SU-DHL-6 (cell line): ENCODE data around the gene NIPA2.

ENCODE experiments used
- H2AFZ ChIP-seq: fragments of 200-600 bp; sonication (generic); 2 replicates; pipeline ENCODE4 v1.6.1; 2014; ENCODE audit warnings: low read depth, mild to moderate bottlenecking, moderate library complexity, mixed read lengths, antibody characterized with exemption, low read length; ENCODE audit not compliant: severe bottlenecking
- H3F3A ChIP-seq: fragments of 200-600 bp; shearing (Covaris generic); 2 replicates; pipeline ENCODE4 v1.6.0; 2016; ENCODE audit warnings: antibody characterized with exemption, mild to moderate bottlenecking; ENCODE audit not compliant: insufficient read depth
- H3K27ac ChIP-seq: fragments of 200-600 bp; sonication (generic); 2 replicates; pipeline ENCODE4 v1.5.1; 2016; ENCODE audit warnings: low read depth, mild to moderate bottlenecking, low read length, moderate library complexity, mixed read lengths
- H3K27me3 ChIP-seq: fragments of 200-600 bp; sonication (generic), shearing (Covaris generic); 2 replicates; pipeline ENCODE4 v1.6.0; 2014; ENCODE audit warnings: mild to moderate bottlenecking, low read length
- H3K36me3 ChIP-seq: fragments of 200-600 bp; sonication (generic); 2 replicates; pipeline ENCODE4 v1.6.1; 2014; ENCODE audit warnings: mild to moderate bottlenecking, low read length, mixed read lengths
- H3K4me2 ChIP-seq: fragments of 300-600, 200-600 bp; shearing (Covaris generic), sonication (generic); 2 replicates; pipeline ENCODE4 v1.6.0; 2014; ENCODE audit warnings: low read length, low read depth, mild to moderate bottlenecking; ENCODE audit not compliant: poor library complexity, severe bottlenecking
- H3K4me3 ChIP-seq: fragments of 200-600 bp; sonication (generic); 2 replicates; pipeline ENCODE4 v1.5.1; 2014; ENCODE audit warnings: antibody characterized with exemption, low read length, mild to moderate bottlenecking, mixed read lengths; ENCODE audit not compliant: insufficient read depth, poor library complexity, severe bottlenecking
- H3K79me2 ChIP-seq: fragments of 200-600 bp; sonication (generic); 2 replicates; pipeline ENCODE4 v1.6.1; 2014; ENCODE audit warnings: mild to moderate bottlenecking, low read length, moderate library complexity; ENCODE audit not compliant: insufficient read depth
- H3K9ac ChIP-seq: fragments of 200-600 bp; sonication (generic); 2 replicates; pipeline ENCODE4 v1.7.0; 2014; ENCODE audit warnings: mild to moderate bottlenecking, low read length
- H3K9me2 ChIP-seq: fragments of 200-600 bp; sonication (generic); replicated peaks from 2 replicates; pipeline ENCODE4 v1.6.1; 2014; ENCODE audit warnings: low read length; ENCODE audit not compliant: insufficient read depth
- H3K9me3 ChIP-seq: fragments of 200-600 bp; sonication (generic); 2 replicates; pipeline ENCODE4 v1.6.1; 2014; ENCODE audit warnings: low read length, mixed read lengths; ENCODE audit not compliant: insufficient read depth
- H4K20me1 ChIP-seq: fragments of 200-600 bp; sonication (generic); 2 replicates; pipeline ENCODE4 v1.6.1; 2014; ENCODE audit warnings: low read depth, mild to moderate bottlenecking, antibody characterized with exemption, low read length, moderate library complexity, mixed read lengths
- EZH2phosphoT487 ChIP-seq: fragments of 200-600 bp; sonication (generic), shearing (Covaris generic); conservative IDR thresholded peaks from 2 replicates; pipeline ENCODE4 v1.6.1; 2018; ENCODE audit warnings: mild to moderate bottlenecking, antibody characterized with exemption, low read length, moderate library complexity, mixed read lengths
- TF ChIP-seq, protein P1 (sequence below): fragments of 200-600 bp; sonication (generic); IDR thresholded peaks from one replicate; pipeline ENCODE4 v1.5.1; 2017; ENCODE audit warnings: antibody characterized with exemption, mild to moderate bottlenecking, low read length, moderate library complexity; ENCODE audit not compliant: insufficient read depth, poor library complexity, severe bottlenecking

The NIPA2 gene

DNA sequence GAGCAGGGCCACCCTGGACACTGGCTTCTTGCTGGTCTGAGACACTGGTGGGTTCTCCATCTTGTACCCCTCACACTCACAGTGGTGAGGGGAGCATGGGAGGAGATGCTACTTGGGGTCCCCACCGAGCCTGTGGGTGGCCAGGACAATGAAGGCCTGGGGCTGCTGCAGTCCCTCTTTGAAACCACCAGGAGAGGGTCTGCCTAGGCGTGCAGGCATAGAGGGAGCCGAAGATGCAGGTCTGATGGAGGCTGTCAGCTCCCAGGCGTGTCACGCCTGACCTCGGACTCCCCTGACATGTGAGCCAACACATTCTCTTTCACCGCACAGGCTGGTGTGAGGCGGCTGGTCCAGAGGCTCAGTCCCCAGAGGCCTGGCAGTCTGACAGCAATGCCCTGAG lies 39.1 kb downstream of the NIPA2 start:
- H3K79me2 ChIP-seq: no peaks in the 10 kb centered on the region
- no peak overlapping the region for H3K27ac ChIP-seq
- no peaks in the 10 kb centered on the region for H3K36me3 ChIP-seq
- H3K4me3 ChIP-seq: no peak overlapping the region
- no peak overlapping the region for H3K4me2 ChIP-seq
- no peaks in the 10 kb centered on the region for H3K27me3 ChIP-seq
- no peaks in the 10 kb centered on the region for H3K9me3 ChIP-seq
- no peak overlapping the region for H2AFZ ChIP-seq
- no peaks in the 10 kb centered on the region for H3F3A ChIP-seq
- no peak overlapping the region for H3K9ac ChIP-seq
- H3K9me2 ChIP-seq: no peaks in the 10 kb centered on the region
- H4K20me1 ChIP-seq: no peaks in the 10 kb centered on the region
- TF ChIP-seq, protein P1, sequence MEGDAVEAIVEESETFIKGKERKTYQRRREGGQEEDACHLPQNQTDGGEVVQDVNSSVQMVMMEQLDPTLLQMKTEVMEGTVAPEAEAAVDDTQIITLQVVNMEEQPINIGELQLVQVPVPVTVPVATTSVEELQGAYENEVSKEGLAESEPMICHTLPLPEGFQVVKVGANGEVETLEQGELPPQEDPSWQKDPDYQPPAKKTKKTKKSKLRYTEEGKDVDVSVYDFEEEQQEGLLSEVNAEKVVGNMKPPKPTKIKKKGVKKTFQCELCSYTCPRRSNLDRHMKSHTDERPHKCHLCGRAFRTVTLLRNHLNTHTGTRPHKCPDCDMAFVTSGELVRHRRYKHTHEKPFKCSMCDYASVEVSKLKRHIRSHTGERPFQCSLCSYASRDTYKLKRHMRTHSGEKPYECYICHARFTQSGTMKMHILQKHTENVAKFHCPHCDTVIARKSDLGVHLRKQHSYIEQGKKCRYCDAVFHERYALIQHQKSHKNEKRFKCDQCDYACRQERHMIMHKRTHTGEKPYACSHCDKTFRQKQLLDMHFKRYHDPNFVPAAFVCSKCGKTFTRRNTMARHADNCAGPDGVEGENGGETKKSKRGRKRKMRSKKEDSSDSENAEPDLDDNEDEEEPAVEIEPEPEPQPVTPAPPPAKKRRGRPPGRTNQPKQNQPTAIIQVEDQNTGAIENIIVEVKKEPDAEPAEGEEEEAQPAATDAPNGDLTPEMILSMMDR: no peak
- TF ChIP-seq EZH2phosphoT487: no peak

DNA sequence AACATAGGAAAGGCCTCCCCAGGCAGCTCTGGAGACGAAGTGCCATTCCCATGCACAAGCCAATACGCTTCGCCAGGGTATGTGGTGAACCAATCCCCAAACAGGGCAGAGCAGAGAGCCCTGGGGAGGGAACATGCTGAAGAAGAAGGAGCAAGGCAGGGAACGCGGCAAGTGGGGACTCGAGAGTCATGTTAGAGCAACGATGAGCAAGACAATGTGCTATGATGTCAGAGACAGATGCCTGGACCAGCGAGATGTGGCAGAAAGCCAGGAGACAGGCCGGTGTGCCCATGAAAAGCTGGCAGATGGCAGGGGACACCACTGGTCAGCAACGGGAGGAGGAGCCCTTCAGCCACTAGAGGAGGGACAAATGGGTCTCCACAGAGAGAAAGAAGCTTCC lies 39.6 kb downstream of the NIPA2 start:
- Histone ChIP-seq H3K27me3 (no peaks in the 10 kb centered on the region), H3K27ac (no peak overlapping the region), H3K36me3 (no peaks in the 10 kb centered on the region), H3K9me2 (no peaks in the 10 kb centered on the region), H2AFZ (no peak overlapping the region), H3F3A (no peaks in the 10 kb centered on the region), H3K9me3 (no peaks in the 10 kb centered on the region), H3K4me3 (no peak overlapping the region), H3K79me2 (no peaks in the 10 kb centered on the region), H3K9ac (no peak overlapping the region), H3K4me2 (no peak overlapping the region), H4K20me1 (no peaks in the 10 kb centered on the region)
- TF ChIP-seq, protein P1: no peak
- TF ChIP-seq EZH2phosphoT487: no peak

DNA sequence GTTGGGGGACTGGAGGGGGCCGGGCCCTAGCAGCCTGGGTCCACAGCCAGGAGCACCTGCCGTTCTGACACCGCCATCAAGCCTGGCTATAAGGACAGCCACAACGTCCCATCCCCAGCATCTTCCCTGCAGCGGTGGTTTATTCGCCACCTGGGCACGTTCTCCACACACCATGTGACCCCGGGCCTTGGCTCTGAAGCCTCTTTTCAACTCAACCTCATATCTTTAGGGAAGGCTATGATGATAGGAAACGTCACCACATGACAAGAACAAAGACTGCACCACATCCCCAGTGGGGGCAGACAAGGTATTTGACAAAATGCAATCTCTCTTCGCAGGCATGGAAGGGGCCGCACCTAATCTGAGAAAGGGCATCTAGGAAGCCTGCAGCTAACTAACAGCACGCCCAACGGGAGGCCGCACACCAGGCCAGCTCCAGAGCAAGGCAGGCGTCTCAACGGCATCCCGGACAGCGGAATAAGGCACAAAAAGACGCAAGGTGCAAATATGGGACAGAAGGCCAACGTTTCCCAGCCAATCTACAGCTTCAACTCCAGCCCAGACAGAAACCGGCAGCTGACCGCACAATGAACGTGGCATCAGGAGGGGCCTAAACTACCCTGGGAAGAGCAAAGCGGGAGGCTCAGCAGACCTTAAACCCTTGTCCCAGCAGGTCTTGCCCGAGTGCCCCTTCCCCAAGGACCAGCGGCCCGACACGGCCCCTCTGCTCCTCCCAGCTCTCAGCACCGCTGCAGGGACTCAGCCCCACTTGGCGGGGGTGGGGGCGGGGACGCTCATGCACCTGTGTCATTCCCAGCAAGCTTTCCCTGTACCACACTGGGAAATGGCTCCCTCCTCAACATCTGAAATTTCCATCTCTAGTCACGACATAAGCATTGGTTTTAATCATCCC lies 41.9 kb downstream of the NIPA2 start:
- no peak for TF ChIP-seq EZH2phosphoT487
- TF ChIP-seq, protein P1: no peak
- Histone ChIP-seq H3K4me2 (no peak overlapping the region), H3K9me2 (no peaks in the 10 kb centered on the region), H3K27me3 (no peaks in the 10 kb centered on the region), H3K27ac (no peak overlapping the region), H2AFZ (no peak overlapping the region), H3K79me2 (no peaks in the 10 kb centered on the region), H3F3A (no peaks in the 10 kb centered on the region), H3K9me3 (no peaks in the 10 kb centered on the region), H3K36me3 (no peaks in the 10 kb centered on the region), H3K9ac (no peak overlapping the region), H3K4me3 (no peak overlapping the region), H4K20me1 (no peaks in the 10 kb centered on the region)
